NB4 (cell line): ENCODE results near the gene EPB41L1.

ENCODE experiments used
- DNase-seq: peaks from one replicate; pipeline ENCODE4 v3.0.0; 2010; ENCODE audit warnings: low read depth
- H3K4me3 ChIP-seq: one replicate; pipeline ENCODE4 v1.5.1; 2011; ENCODE audit warnings: mild to moderate bottlenecking, low read depth, low read length, moderate library complexity
- CTCF ChIP-seq: IDR thresholded peaks from one replicate; pipeline ENCODE4 v1.5.1; 2012; ENCODE audit warnings: low read depth, low read length
- MAX ChIP-seq: IDR thresholded peaks from 2 replicates; pipeline ENCODE4 v1.6.1; 2011; ENCODE audit warnings: low read depth, low read length
- MYC ChIP-seq: IDR thresholded peaks from 2 replicates; pipeline ENCODE4 v1.6.1; 2011; ENCODE audit warnings: low read depth, low read length
- POLR2A ChIP-seq: IDR thresholded peaks from 2 replicates; pipeline ENCODE4 v1.6.1; 2011; ENCODE audit warnings: mild to moderate bottlenecking; ENCODE audit not compliant: insufficient read length; ENCODE audit errors: extremely low read depth

EPB41L1 gene

GRCh38 chr20:36147690-36148089 is 6.8 kb upstream of the EPB41L1 start:
- H3K4me3 ChIP-seq, result no peak overlapping the region
- DNase-seq, result no peak
- TF ChIP-seq MAX, result no peak
- TF ChIP-seq MYC, result no peak
- no peak for TF ChIP-seq POLR2A
- no peak for TF ChIP-seq CTCF

- H3K4me3 ChIP-seq, result no peak overlapping the region
- DNase-seq, result no peak
- TF ChIP-seq POLR2A (no peak), MAX (no peak), CTCF (no peak), MYC (no peak)
Observed at GRCh38 chr20:36148439-36148838, 6.1 kb upstream of the EPB41L1 start.

- H3K4me3 ChIP-seq, result no peak overlapping the region
- TF ChIP-seq CTCF, result no peak
- no peak for TF ChIP-seq MYC
- no peak for TF ChIP-seq POLR2A
- no peak for TF ChIP-seq MAX
- no peak for DNase-seq
Observed at GRCh38 chr20:36149012-36149411, 5.5 kb upstream of the EPB41L1 start.

- TF ChIP-seq CTCF, result no peak
- no peak for TF ChIP-seq MAX
- TF ChIP-seq MYC, result no peak
- no peak for TF ChIP-seq POLR2A
- no peak for DNase-seq
- no peak overlapping the region for H3K4me3 ChIP-seq
Observed at GRCh38 chr20:36149469-36149868, 5.1 kb upstream of the EPB41L1 start.

GRCh38 chr20:36150489-36150846 is 4.1 kb upstream of the EPB41L1 start:
- no peak overlapping the region for H3K4me3 ChIP-seq
- TF ChIP-seq MYC (no peak), POLR2A (no peak), MAX (no peak), CTCF (no peak)
- no peak for DNase-seq
